Measurements from ENCODE around the gene SLC29A2.

Gene SLC29A2

GRCh38 chr11:66339686-66340483, 31.7 kb downstream of the SLC29A2 start:
- no peak for TF ChIP-seq EZH2 (IDR thresholded peaks at IDR 0.05)
- no peak for TF ChIP-seq FOXP2 (optimal IDR thresholded peaks at IDR 0.05; ENCODE audit: control extremely low read depth, extremely low read length, insufficient read depth)
- no peak for TF ChIP-seq POLR2AphosphoS5 (IDR thresholded peaks at IDR 0.05; ENCODE audit: borderline replicate concordance, low read depth, low read length)
- Histone ChIP-seq H3K9ac (ENCODE audit: insufficient read length) (no peak overlapping the region), H3K27ac (no peak overlapping the region), H3K4me3 (no peak overlapping the region), H3K9me3 (ENCODE audit: low read depth, low read length) (no peaks in the 10 kb centered on the region), H3K36me3 (ENCODE audit: insufficient read depth, low read length) (peaks cover 4% of the 10 kb centered on the region; the same call in 1 of the 2 replicates)
- DNase-seq (ENCODE audit: low read depth, low spot score), result no peak

DNA sequence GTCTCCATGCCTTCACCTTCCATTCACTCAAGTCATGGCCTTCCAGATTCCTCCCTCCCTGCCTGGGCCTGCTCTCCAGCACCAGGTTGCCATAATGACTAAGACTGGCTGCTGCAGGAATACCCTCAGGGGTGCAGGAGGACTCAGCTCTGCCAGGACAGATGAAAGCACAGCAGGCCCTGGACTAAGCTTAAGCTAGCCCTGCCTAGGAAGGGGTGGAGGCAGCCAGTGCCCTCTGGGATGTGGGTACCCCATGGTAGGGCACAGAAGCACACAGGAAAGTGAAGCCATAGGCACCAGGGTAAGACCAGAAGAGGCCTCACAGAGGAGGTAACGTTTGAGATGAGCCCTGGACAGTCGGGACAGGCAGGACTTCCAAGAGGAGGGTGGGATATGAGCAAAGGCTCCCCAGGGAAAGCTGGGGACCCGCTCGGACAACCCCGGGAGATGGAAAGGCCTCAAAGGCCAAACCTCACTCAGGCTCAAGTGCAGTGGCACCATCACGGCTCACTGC, 32.3 kb downstream of the SLC29A2 start:
- H3K9me3 ChIP-seq (ENCODE audit: low read depth, low read length), result no peaks in the 10 kb centered on the region
- no peak for TF ChIP-seq EZH2 (IDR thresholded peaks at IDR 0.05)
- no peak for TF ChIP-seq FOXP2 (optimal IDR thresholded peaks at IDR 0.05; ENCODE audit: control extremely low read depth, extremely low read length, insufficient read depth)
- peaks cover 4% of the 10 kb centered on the region; the same call in 1 of the 2 replicates for H3K36me3 ChIP-seq (ENCODE audit: insufficient read depth, low read length)
- H3K9ac ChIP-seq (ENCODE audit: insufficient read length), result no peak overlapping the region
- no peak overlapping the region for H3K4me3 ChIP-seq
- DNase-seq (ENCODE audit: low read depth, low spot score), result no peak
- H3K27ac ChIP-seq, result no peak overlapping the region

DNA sequence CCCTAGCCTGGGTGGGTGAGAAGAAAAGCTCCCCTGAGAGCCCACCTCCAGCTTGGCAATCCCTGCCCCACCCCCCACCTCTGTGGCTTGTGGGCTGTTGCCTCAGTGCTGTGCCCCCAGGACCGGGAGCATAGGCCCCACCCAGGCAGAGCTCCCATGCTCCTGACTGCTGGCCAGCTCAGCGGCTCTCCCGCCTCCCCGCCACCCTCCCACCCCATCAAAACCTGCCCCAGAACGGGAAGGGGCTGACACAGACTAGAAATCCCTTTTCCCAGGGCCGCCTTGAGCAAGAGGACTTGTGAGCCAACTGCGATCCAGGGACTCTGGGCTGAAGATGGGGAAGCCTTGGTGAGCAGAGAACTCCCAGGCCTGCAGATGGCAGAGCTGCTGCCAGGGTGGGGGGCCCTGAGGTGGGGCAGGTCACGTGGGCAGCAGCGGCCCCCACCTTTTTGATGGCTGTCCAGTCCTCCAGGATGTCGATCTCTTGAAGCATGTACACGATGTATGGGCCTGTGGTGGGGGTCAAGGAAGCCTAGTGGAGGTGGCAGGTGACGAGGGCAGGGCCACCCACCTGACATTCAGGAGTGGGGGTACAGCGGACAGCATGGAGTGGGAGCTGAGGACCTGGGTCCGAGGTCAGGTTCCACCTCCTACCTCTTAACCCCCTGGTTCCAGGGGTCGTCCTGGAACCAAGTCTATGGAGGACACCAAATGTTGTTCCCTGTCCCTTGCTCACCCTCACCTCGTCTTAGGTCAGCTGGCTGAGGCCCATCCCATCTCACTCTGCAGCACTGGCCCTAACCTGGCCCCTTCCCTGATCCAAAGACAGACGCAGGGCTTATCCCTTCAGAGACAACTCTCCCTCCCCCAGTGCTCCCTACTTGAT, 33.0 kb downstream of the SLC29A2 start:
- H3K27ac ChIP-seq, result no peak overlapping the region
- H3K36me3 ChIP-seq (ENCODE audit: insufficient read depth, low read length), result peaks cover 4% of the 10 kb centered on the region; the same call in 1 of the 2 replicates

GRCh38 chr11:66337103-66337899, 34.3 kb downstream of the SLC29A2 start:
- H3K36me3 ChIP-seq (ENCODE audit: insufficient read depth, low read length), result peaks cover 4% of the 10 kb centered on the region; the same call in 1 of the 2 replicates
- TF ChIP-seq EZH2 (IDR thresholded peaks at IDR 0.05) (no peak), FOXP2 (optimal IDR thresholded peaks at IDR 0.05; ENCODE audit: control extremely low read depth, extremely low read length, insufficient read depth) (no peak), POLR2AphosphoS5 (IDR thresholded peaks at IDR 0.05; ENCODE audit: borderline replicate concordance, low read depth, low read length) (no peak)
- no peak overlapping the region for H3K27ac ChIP-seq
- no peak overlapping the region for H3K4me3 ChIP-seq
- H3K9me3 ChIP-seq (ENCODE audit: low read depth, low read length), result no peaks in the 10 kb centered on the region
- DNase-seq (ENCODE audit: low read depth, low spot score), result no peak
- H3K9ac ChIP-seq (ENCODE audit: insufficient read length), result no peak overlapping the region

More for the DNA sequence above, 33.0 kb downstream of the SLC29A2 start:
- no peak overlapping the region for H3K9ac ChIP-seq (ENCODE audit: insufficient read length)
- TF ChIP-seq FOXP2 (optimal IDR thresholded peaks at IDR 0.05; ENCODE audit: control extremely low read depth, extremely low read length, insufficient read depth) (no peak), EZH2 (IDR thresholded peaks at IDR 0.05) (no peak), POLR2AphosphoS5 (IDR thresholded peaks at IDR 0.05; ENCODE audit: borderline replicate concordance, low read depth, low read length) (no peak)
- H3K9me3 ChIP-seq (ENCODE audit: low read depth, low read length), result no peaks in the 10 kb centered on the region
- DNase-seq (ENCODE audit: low read depth, low spot score), result no peak
- H3K4me3 ChIP-seq, result no peak overlapping the region

GRCh38 chr11:66336234-66337102, 35.1 kb downstream of the SLC29A2 start, which contains the start of gene RIN1:
RIN1 (minus strand) TSS chr11:66336434; CDS start chr11:66336402, 32 bp downstream.
- Histone ChIP-seq H3K4me3 (no peak within 1 kb of the TSS), H3K9me3 (ENCODE audit: low read depth, low read length) (no peaks in the 10 kb centered on the region), H3K36me3 (ENCODE audit: insufficient read depth, low read length) (peaks cover 4% of the 10 kb centered on the region; the same call in 1 of the 2 replicates), H3K27ac (no peak within 1 kb of the TSS), H3K9ac (ENCODE audit: insufficient read length) (no peak within 1 kb of the TSS)
- no peak for DNase-seq (ENCODE audit: low read depth, low spot score)
- TF ChIP-seq POLR2AphosphoS5 (IDR thresholded peaks at IDR 0.05; ENCODE audit: borderline replicate concordance, low read depth, low read length) (peak; percentile 46; the same call in 1 of the 2 replicates), EZH2 (IDR thresholded peaks at IDR 0.05) (no peak)

GRCh38 chr11:66335531-66336233, 35.9 kb downstream of the SLC29A2 start:
- DNase-seq (ENCODE audit: low read depth, low spot score), result no peak
- H3K9ac ChIP-seq (ENCODE audit: insufficient read length), result no peak overlapping the region
- H3K9me3 ChIP-seq (ENCODE audit: low read depth, low read length), result no peaks in the 10 kb centered on the region
- no peak overlapping the region for H3K27ac ChIP-seq
- no peak overlapping the region for H3K4me3 ChIP-seq
- TF ChIP-seq POLR2AphosphoS5 (IDR thresholded peaks at IDR 0.05; ENCODE audit: borderline replicate concordance, low read depth, low read length) (no peak), EZH2 (IDR thresholded peaks at IDR 0.05) (no peak)
- H3K36me3 ChIP-seq (ENCODE audit: insufficient read depth, low read length), result peaks cover 4% of the 10 kb centered on the region; the same call in 1 of the 2 replicates

All from SK-N-MC (cell line).